Mucosa of rectum (tissue), 2 donors: Measurements from ENCODE around the gene TWIST2.

Source experiments
- H3K27ac ChIP-seq, 2 donors: one replicate each; pipeline ENCODE4 v1.7.0; 2013; ENCODE audit warnings: inconsistent platforms in 2 of 2, low read depth in 2 of 2, low read length in 2 of 2
- H3K27me3 ChIP-seq, 2 donors: one replicate each; pipeline ENCODE4 v1.7.0; 2013; ENCODE audit warnings: low read length in 2 of 2; ENCODE audit not compliant: control insufficient read depth in 2 of 2, insufficient read depth in 2 of 2
- H3K36me3 ChIP-seq, 2 donors: one replicate each; pipeline ENCODE4 v1.7.0; 2013; ENCODE audit warnings: low read length in 2 of 2; ENCODE audit not compliant: control insufficient read depth in 2 of 2, insufficient read depth in 2 of 2
- H3K4me1 ChIP-seq, 2 donors: one replicate each; pipeline ENCODE4 v1.7.0; 2013; ENCODE audit warnings: low read length in 2 of 2, mild to moderate bottlenecking in 1 of 2; ENCODE audit not compliant: control insufficient read depth in 2 of 2, insufficient read depth in 2 of 2
- H3K4me3 ChIP-seq, 2 donors: one replicate each; pipeline ENCODE4 v1.7.0; 2013; ENCODE audit warnings: low read length in 2 of 2
- H3K9ac ChIP-seq, 2 donors: one replicate each; pipeline ENCODE4 v1.7.0; 2013; ENCODE audit warnings: low read length in 2 of 2, low read depth in 1 of 2, mild to moderate bottlenecking in 1 of 2
- H3K9me3 ChIP-seq, 2 donors: one replicate each; pipeline ENCODE4 v1.7.0; 2013; ENCODE audit warnings: low read length in 2 of 2; ENCODE audit not compliant: control insufficient read depth in 2 of 2
- donor health status: healthy.
- donor health status: Normal muscosa, but diverticular disease.

TWIST2 gene

DNA sequence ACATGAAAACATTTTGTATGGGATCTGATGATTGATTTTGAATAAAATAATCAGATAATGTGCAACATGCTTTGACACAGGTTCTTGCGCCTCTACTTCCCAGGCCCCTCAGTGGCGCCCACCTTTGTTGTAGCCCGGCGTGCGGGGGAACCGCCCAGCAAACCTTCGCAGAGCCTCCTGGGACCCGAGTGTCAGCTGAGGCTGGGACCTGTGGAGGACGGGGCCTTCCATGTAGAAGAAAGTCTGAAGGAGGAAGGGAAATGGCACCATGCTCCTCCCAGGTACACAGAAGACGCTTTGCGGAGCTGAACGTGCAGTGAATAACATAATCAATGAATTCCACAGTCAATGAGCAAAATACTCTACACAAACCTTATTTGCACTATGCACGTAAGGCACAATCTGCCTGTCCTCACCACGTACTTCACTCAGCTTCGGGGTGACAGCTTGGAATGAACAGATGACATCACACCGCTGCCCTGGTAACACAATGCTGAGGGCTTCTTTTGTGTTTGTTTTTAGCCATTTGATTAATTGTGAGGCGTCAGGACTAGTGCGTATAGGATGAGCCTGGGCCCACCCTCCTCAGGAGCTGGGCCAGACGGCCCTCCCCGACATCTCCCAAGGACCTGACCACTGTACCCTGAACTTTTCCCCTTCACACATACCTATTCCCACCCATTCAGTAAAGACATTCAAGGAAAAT lies 78.1 kb downstream of the TWIST2 start:
- Histone ChIP-seq H3K4me3 (no peak overlapping the region), H3K9me3 (no peaks in the 10 kb centered on the region), H3K4me1 (peaks cover 0 to 2% of the 10 kb centered on the region in 2 donors), H3K36me3 (no peaks in the 10 kb centered on the region), H3K27me3 (peaks cover 0 to 4% of the 10 kb centered on the region in 2 donors), H3K27ac (no peak overlapping the region), H3K9ac (no peak overlapping the region)

DNA sequence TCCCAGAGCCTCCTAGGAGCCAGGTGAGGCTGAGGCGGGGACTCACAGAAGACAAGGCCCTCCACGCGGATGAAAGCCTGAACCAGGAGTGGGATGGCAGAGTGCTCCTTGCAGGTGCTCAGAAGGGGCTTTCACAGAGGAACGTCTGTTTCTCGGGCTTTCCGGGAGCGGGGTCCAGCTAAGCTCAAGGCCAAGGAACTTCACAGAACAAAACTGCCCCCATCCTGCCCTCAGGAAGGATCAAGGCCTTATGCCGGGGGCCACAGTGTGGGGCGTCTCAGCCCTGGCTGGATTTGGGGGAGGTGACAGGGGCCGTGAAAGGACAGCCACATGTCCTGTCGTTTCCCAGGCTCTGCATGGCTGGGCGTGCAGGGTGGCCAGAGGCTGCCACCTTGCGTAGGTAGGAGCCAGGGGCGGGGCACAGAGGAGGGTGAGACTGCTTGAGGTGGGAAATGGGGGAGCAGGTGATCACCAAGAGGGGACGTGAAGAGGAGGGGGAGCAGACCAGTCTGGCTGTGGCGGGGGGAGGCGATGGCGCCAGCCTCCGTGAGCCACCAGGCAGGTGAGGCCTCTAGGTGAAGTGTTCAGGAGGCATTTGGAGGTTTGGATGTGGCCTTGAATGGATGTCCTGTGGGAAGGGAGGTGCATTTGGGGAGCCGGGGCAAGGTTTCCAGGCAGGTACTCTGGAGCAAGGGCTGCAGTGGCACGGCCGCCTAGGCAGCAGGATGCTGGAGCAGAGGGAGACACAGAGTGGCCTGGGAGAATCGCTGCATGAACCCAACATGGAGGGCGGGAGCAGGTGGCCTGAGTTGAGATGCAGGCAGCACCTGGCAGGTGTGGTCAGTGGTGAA lies 79.1 kb downstream of the TWIST2 start:
- no peak overlapping the region for H3K27ac ChIP-seq
- H3K27me3 ChIP-seq: peaks cover 0 to 1% of the 10 kb centered on the region in 2 donors
- no peaks in the 10 kb centered on the region for H3K9me3 ChIP-seq
- no peak overlapping the region for H3K9ac ChIP-seq
- H3K4me1 ChIP-seq: peaks cover 0 to 2% of the 10 kb centered on the region in 2 donors
- no peak overlapping the region for H3K4me3 ChIP-seq
- H3K36me3 ChIP-seq: no peaks in the 10 kb centered on the region

DNA sequence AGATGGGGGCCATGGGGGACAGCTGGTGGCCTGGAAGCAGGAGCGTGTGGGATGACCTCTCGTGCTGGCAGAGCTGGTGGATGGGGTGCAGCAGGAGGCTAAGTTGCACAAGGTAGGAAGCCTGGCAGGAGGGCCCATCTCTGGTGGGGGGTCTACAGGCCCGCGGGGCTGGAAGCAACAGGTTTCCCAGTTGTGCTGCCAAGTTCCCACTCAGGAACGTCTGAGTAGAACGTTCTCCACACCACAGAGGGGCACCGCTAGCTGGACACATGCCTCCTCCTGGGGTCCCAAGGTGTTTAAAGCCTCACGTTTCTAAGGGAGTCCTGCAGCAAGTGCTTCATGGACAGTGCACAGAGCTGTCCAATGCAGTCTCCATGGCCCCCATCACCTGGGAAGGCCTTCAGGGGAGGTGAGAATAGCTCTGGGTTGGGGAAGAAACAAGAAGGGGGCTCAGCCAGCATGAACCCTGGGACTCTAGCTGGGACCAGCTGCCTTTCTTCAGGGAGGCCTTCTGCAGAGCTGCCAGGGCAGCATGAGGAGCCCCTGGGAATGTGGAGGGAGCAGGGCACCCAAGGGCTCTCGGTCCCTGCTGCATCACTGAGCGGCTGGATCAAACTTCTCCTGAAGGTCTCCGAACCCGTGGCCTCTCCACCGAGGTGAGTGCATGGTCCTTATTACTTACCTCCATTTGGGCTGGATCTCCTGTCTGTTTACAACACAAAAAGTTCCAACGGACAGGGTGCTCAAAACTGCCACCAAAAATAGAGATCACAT lies 80.0 kb downstream of the TWIST2 start:
- peaks cover 0 to 2% of the 10 kb centered on the region in 2 donors for H3K4me1 ChIP-seq
- H3K27ac ChIP-seq: no peak overlapping the region
- no peaks in the 10 kb centered on the region for H3K9me3 ChIP-seq
- H3K36me3 ChIP-seq: no peaks in the 10 kb centered on the region
- no peak overlapping the region for H3K4me3 ChIP-seq
- H3K9ac ChIP-seq: no peak overlapping the region
- H3K27me3 ChIP-seq: peaks cover 0 to 1% of the 10 kb centered on the region in 2 donors

DNA sequence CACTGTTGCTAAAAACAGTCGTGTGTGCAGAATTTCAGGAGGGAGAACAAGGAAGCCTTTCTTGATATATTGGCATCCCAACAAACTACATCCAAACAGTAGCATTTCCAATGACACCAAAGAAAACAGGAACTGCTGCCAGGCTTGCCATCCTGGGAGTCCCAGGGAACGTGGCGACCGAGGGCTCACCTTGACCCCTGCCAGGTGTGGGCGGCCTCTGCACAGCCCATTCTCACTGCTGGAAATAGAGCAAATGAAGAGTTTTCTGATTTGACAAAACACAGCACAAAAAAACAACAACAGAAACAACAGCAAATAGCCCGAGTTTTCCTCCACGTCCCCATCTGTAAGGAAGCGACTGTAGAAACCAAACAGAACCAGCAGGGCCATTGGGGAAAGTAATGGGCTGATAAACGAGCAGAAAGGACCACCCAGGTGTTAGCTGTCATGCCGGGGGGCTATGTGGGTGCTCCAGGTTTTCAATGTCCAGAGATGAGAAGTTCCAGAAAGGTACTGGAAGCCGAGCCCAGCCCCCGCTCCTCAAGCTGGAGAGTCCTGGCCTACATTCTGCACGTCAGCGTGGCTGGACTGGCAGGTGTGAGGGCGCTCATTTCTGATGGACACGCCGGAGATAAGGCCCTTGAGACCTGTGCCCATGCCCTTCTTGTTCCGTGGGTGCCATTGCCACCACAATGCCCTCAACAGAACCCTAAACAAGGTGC lies 80.8 kb downstream of the TWIST2 start:
- peaks cover 0 to 1% of the 10 kb centered on the region in 2 donors for H3K27me3 ChIP-seq
- H3K36me3 ChIP-seq: no peaks in the 10 kb centered on the region
- H3K27ac ChIP-seq: peak overlapping the region in 1 of 2 donors; percentile 61
- no peak overlapping the region for H3K4me3 ChIP-seq
- H3K4me1 ChIP-seq: peaks cover 0 to 2% of the 10 kb centered on the region in 2 donors
- H3K9ac ChIP-seq: no peak overlapping the region
- H3K9me3 ChIP-seq: no peaks in the 10 kb centered on the region

DNA sequence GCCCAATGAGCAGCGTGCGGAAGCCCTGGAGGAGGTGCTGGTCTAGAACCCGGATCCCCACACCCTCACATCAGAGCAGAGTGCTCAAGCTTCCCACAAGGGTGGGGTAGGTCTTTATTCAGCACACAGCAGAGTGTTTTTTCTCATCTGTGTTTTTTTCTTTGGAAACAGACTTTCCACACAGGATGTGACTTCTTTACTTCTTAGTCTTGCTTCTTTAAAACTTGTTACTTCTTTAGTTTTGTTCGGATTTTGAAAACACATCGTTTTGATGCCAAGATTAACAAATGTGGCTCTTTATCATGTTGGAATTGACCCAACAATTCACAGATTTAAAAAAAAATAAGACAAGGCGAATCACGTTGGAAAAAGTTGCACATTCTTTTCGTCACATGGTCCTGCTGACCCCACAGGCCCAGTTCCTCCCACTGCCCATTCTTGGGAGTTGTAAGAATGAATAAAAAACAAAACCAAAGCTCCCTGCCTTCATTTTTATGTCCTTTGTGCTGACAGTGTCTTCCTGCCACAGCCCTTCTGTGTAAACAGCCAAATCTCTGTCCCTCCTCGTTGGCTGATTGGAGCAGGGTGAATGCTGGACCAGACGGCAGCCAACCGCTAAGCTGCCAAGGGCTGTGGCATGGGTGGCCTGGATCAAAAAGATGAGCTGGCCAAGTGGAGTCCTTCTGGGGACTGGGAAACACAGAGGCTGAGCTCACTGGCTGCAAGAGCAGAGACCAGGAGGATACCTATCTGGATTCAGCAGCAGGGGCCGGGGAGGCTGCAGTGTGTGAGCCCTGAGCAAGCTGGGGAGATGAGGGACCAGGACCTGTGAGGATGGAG lies 81.6 kb downstream of the TWIST2 start:
- H3K27ac ChIP-seq: peak overlapping the region; percentile 17 to 61

DNA sequence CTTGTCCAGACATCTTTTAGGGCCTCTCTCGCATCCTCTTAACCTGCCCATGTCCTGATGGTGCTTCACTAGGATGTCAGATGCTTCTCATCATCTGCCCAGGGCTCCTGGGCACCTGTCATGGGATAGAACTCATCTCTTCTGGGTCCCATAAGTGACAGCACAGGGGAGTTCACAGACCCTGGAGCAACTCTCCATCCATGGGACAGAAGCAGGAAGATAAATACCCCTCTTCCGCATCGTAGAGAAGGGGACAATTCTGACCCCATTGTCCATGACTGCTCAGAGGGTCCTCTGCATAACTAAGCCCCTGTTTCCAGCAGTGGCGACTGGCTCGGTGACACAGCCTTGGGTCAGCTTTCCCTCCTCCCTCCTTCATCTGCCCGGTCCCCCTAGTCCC lies 82.3 kb downstream of the TWIST2 start:
- Histone ChIP-seq H3K27me3 (peaks cover 0 to 1% of the 10 kb centered on the region in 2 donors), H3K4me3 (no peak overlapping the region), H3K27ac (peak overlapping the region in 1 of 2 donors; percentile 17), H3K36me3 (no peaks in the 10 kb centered on the region), H3K9ac (no peak overlapping the region), H3K9me3 (no peaks in the 10 kb centered on the region), H3K4me1 (peaks cover 0 to 2% of the 10 kb centered on the region in 2 donors)

More for the DNA sequence above, 81.6 kb downstream of the TWIST2 start:
- no peak overlapping the region for H3K4me3 ChIP-seq
- H3K27me3 ChIP-seq: peaks cover 0 to 1% of the 10 kb centered on the region in 2 donors
- no peak overlapping the region for H3K9ac ChIP-seq
- no peaks in the 10 kb centered on the region for H3K36me3 ChIP-seq
- H3K9me3 ChIP-seq: no peaks in the 10 kb centered on the region
- peaks cover 0 to 2% of the 10 kb centered on the region in 2 donors for H3K4me1 ChIP-seq

- Histone ChIP-seq H3K27me3 (peaks cover 0 to 3% of the 10 kb centered on the region in 2 donors), H3K27ac (no peak overlapping the region), H3K36me3 (no peaks in the 10 kb centered on the region), H3K9me3 (no peaks in the 10 kb centered on the region), H3K4me3 (no peak overlapping the region), H3K4me1 (no peaks in the 10 kb centered on the region), H3K9ac (no peak overlapping the region)
These were observed 88.5 kb downstream of the TWIST2 start for GRCh38 chr2:238936162-238937052.

- Histone ChIP-seq H3K9me3 (no peaks in the 10 kb centered on the region), H3K9ac (no peak overlapping the region), H3K27ac (peak overlapping the region; percentile 21 to 43), H3K36me3 (no peaks in the 10 kb centered on the region), H3K27me3 (peaks cover 0 to 3% of the 10 kb centered on the region in 2 donors), H3K4me1 (no peaks in the 10 kb centered on the region), H3K4me3 (no peak overlapping the region)
These were observed 90.1 kb downstream of the TWIST2 start for GRCh38 chr2:238938003-238938400.
